GM18508 (cell line): ENCODE results near the gene RELA.

Experiments
- ATAC-seq: cut with Tn5 transposase; IDR thresholded peaks from one replicate; pipeline ENCODE4 v1.9.1; 2021; ENCODE audit warnings: moderate number of reproducible peaks; ENCODE audit not compliant: insufficient read depth, unreplicated experiment

Gene RELA

DNA sequence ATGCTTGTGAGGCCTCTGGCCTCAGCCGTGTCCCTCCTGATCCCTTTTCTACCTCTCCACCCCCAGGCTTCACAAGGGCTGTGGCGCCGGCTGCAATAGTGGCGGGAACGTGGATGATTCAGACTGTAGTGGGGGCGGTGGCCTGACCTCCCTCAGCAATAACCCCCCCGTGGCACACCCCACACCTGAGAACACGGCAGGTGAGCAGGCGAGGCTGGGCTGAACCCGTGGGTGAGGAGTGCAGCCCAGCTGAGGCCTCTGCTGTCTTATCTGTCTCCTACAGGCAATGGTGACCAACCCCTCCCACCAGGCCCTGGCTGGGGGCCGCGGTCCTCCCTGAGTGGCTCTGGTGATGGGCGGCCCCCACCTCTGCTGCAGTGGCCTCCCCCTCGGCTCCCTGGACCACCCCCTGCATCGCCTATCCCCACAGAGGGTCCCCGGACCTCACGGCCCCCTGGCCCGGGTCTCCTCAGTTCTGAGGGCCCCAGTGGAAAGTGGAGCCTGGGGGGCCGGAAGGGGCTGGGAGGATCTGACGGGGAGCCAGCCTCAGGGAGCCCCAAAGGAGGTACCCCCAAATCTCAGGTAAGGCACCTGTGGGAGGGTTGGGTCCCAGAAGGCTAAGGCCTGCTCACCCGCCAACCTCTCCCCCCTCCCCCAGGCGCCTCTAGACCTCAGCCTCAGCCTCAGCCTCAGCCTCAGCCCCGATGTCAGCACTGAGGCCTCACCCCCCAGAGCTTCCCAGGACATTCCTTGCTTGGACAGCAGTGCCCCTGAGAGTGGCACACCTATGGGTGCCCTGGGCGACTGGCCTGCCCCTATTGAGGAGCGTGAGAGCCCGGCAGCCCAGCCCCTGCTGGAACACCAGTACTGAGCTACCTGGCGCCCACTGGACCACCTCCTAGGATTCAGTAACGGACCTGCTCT lies 26.3 kb downstream of the RELA start:
- no peak for ATAC-seq

DNA sequence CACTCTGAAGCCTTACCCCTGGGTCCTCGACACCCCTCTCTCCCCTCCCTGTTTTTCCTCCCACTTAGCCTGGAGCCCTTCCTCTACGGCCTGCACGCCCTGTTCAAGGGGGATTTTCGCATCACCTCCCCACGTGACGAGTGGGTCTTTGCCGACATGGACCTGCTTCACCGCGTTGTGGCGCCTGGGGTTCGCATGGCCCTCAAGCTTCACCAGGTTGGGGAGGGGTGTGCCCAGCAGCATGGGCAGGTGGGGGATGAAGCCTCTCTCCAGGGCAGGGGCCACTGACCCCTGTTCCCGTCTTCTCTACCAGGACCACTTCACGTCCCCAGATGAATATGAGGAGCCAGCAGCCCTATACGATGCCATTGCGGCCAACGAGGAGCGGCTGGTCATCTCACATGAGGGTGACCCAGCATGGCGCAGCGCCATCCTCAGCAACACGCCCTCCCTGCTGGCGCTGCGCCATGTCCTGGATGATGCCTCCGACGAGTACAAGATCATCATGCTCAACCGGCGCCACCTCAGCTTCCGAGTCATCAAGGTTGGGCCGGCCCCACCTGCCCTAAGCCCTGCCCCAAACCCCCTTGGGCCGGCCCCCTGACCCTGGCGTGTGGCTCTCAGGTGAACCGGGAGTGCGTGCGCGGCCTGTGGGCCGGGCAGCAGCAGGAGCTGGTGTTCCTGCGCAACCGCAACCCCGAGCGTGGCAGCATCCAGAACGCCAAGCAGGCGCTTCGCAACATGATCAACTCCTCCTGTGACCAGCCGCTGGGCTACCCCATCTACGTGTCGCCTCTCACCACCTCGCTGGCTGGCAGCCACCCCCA lies 27.6 kb downstream of the RELA start:
- ATAC-seq: no peak

DNA sequence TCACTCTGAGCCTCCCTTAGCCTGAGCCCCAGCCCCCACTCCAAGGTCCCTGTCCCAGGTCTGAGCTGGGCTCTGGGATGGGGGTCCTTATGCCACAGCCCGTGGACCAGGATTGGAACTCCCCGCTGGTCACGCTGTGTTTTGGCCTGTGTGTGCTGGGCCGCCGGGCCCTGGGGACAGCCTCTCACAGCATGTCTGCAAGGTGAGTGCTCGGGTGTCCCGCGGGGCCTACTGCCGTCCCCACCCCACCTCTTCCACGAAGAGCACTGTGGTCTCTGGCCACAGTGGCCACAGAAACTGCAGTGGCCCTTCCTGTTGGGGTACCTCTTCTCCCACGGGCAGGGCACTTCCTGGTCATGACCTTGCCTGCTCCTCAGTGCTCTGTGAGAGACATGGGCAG lies 28.3 kb downstream of the RELA start:
- no peak for ATAC-seq

DNA sequence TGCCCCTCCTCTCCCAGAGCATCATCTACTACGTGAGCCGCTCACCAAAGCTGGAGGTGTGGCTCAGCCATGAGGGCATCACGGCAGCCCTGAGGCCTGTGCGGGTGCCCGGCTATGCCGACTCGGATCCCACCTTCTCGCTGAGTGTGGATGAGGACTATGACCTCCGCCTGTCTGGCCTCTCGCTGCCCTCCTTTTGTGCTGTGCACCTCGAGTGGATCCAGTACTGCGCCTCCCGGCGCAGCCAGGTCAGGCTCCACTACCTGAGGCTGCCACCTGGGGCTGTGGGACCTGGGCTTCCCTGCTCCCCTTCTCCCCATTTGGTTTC lies 28.6 kb downstream of the RELA start:
- ATAC-seq: no peak

DNA sequence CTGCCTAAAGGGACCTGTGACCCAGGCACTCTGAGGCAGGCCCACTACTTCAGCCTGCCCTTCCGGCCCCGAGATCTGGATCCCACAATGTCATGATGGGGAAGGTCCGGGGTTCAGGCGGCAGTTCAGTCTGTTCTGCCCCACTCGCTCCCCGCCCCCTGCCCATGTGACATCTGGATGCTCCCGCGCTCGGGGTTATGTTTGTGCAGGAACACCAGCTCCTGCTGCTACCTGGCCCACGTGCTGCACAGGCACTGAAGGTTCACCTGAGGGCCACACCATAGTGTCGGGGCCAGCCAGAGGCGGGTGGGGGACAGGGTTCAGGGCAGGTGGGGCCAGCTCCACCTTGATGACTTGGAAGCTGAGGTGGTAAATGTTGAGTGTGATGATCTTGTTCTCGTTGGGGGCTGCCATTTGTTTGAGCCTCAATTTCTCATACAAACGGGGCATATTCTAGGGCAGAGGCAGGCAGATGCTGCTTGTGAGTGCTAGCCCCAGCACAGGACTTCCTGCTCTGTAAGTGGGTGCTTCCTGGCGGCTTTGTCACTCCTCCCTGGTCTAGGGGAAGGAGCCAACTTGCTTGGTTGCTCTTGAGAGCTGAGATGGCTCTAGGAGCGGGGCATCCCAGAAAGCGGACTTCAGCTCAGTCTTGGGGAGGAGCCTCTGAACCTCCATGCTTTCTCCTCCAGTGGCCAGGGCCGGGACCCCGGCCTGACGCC lies 29.2 kb downstream of the RELA start:
- ATAC-seq: no peak

DNA sequence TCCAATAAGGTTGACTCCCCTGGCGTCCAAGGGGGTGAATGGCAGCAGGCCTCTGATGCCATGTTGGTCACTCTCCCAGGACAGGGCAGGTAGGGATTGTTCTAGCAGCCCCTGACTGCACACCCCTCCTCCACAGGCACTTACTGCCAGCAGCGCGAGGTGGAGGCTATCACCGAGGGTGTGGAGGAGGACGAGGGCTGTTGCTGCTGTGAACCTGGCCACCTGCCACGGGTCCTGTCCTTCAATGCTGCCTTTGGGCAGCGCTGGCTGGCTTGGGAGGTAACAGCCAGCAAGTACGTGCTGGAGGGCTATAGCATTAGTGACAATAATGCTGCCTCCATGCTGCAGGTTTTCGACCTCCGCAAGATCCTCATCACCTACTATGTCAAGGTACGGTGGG lies 32.5 kb downstream of the RELA start:
- no peak for ATAC-seq

DNA sequence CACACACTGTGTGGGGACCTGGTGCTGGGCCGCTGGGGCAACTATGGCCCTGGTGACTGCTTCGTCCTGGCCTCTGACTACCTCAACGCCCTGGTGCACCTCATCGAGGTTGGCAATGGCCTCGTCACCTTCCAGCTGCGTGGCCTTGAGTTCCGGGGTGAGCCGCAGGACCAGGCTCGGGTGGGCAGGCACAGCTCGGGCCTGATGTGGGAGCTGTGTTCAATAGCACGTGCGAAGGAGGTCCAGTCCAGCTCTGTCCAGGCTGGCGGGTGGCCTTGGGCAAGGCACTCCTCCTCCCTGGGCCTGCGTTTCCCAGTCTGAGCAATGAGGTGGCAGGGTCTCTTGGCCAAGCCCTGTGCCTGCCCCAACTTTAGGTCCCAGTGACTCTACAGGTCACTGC lies 33.1 kb downstream of the RELA start:
- no peak for ATAC-seq

DNA sequence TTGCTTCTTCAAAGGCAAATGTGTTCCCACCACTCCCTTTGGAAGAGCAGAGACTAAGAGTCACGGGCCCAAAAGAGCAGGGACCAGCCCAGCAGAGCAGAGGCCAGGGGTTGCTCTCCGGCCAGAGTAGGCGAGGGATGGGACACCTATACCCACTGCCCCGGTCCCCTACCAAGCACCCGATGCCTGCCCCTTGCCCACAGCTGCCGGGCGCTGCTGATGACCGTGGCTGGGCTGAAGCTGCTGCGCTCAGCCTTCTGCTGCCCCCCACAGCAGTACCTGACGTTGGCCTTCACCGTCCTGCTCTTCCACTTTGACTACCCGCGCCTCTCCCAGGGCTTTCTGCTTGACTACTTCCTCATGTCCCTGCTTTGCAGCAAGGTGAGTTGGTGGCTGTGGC lies 35.5 kb downstream of the RELA start:
- no peak for ATAC-seq

DNA sequence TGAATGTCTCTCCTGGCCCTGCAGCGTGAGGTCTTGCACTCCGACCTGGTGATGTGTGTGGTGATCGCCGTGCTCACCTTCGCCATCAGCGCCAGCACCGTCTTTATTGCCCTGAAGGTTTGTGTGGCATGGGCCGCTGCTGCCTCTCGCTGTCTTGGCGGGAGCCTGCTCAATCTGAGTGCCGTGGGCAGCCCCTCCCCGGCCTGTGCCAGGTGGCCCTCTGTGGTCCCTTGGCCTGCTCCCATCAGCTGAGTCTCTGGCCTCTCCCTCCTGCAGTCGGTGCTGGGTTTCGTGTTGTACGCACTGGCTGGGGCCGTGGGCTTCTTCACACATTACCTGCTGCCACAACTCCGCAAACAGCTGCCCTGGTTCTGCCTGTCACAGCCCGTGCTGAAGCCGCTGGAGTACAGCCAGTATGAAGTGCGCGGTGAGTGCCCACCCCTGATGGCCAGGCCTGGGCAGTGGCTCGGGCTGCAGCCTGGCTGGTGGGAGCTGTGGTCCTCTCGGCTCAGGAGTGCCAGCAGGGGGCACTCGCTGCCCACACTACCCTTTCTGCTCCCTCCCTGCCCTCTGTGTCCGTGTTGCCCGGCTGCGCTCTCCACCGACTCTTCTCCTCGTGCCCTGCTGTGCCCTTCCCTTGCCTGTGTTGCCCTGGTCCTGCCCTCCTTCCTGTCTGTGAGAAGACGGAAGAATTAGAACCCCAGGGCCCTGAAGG lies 36.9 kb downstream of the RELA start:
- ATAC-seq: no peak

DNA sequence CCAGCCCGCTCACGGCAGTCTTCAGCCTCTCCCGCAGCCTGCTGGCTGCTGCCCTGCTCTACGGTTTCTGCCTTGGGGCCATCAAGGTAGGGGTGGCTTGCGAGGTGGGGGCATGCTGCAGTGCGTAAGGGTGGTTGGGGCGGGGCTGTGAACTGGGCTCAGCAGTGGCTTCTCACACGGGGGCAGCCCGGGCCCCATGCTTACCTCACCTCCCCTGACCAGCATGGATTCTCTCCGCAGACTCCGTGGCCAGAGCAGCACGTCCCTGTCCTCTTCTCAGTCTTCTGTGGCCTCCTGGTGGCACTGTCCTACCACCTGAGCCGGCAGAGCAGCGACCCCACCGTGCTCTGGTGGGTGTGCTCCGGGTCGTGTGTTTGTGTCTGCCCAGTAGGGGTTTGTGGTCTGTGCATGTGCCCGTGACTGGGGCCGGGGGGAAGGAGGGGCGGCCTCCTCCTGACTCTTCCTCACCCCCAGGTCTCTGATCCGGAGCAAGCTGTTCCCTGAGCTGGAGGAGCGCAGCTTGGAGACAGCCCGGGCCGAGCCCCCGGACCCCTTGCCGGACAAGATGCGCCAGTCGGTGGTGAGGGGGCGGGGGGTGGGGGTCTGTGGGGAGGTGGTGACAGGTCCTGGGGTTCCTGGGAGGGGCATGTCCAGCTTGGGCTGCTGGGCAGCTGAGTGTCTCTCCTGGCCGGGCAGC lies 37.6 kb downstream of the RELA start:
- no peak for ATAC-seq

DNA sequence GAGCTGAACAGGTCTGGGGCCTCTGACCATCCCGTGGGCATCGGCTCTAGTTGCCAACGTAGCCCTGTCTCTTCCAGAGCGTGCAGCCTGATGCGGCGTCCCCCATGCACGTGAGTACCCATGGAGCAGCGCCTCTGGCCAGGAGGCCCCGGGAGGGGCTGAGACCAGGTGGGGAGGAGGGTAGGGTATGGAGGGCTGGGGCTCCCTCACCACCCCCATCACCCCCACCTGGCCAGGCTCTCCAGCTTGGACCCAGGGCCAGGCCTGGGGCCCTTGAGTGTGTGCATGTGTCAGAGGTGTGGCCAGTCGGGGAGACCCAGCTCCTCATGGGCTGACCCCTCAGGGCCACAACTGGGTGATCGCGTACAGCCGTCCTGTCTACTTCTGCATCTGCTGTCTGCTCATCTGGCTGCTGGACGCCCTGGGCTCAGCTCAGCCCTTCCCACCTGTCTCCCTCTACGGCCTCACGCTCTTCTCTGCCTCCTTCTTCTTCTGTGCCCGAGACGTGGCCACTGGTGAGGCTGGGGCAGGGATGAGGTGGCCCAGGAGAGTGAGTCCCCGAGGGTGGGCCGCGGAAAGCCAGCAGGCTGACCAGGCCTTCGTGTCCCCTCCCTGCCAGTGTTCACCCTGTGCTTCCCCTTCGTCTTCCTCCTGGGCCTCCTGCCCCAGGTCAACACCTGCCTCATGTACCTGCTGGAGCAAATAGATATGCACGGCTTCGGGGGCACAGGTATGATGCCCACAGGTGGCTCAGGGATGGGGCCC lies 38.7 kb downstream of the RELA start:
- no peak for ATAC-seq

DNA sequence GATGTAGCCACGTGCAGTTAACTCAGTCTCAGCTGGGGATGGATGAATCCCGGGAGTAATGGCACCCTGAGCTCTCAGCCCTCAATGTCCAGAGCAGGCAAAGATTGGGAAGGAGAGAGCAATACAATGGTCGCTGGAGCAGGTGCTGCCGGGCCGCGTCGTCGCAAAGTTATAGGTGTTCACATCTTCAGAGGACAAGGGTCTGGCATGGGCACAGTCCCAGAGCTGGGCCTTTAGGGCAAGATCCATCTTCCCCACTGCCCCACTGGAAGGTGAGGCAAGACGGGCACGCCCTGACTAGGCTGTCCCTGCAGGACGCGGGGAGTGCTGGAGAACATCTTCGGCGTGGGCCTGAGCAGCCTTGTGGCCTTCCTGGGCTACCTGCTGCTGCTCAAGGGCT lies 39.5 kb downstream of the RELA start:
- no peak for ATAC-seq

DNA sequence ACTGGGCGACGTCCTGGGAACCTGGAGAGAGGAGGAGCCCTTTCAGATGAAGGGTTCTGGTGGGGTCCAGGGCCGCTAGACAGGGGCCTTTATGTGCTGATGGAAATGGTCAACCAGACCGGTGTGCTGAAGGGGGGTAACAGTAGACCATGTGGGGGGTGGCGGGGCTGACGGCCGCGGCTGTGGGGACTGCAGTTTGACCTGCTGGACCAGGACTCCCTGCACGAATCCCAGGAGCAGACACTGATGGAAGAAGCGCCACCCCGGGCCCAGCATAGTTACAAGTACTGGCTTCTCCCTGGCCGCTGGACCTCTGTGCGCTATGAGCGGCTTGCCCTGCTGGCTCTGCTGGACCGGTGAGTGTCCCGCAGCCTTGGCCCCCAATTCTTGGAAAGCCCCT lies 40.7 kb downstream of the RELA start:
- ATAC-seq: no peak

DNA sequence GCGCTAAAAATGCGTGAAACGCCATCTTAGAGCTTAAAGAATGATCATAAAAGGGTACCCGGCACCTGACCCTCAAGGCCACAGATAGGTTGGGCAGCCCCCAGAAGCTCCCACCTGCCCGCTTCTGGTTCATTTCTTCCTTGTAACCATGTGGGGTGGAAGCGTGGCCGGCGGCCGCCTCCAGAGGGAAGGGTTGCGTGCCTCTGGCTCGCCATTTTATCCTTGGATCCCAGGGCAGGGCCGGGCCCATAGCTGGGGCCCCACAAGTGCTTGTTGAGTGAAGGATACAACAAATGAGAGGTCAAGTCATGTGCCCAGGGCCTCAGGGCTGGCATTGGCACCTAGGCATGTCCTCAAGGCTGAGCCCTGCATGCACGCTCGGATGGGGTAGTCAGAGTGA lies 41.3 kb downstream of the RELA start:
- ATAC-seq: no peak

DNA sequence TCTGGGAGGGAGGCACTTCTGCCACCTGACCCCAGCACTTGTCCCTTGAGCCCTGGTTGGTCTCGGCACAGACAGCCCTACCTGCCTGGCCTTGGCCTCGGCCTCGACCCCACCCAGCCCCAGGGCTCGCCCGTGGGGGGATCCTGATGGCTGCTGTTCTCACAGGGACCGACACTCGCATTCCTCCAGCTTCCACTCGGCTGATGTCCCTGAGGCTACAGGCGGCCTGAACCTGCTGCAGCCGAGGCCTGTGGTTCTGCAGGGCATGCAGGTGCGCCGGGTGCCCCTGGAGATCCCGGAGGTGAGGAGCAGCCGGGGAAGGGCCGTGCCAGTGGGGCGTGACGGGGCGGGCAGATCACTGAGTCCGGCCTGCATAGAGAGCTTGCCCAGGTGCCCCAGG lies 42.0 kb downstream of the RELA start:
- ATAC-seq: no peak

DNA sequence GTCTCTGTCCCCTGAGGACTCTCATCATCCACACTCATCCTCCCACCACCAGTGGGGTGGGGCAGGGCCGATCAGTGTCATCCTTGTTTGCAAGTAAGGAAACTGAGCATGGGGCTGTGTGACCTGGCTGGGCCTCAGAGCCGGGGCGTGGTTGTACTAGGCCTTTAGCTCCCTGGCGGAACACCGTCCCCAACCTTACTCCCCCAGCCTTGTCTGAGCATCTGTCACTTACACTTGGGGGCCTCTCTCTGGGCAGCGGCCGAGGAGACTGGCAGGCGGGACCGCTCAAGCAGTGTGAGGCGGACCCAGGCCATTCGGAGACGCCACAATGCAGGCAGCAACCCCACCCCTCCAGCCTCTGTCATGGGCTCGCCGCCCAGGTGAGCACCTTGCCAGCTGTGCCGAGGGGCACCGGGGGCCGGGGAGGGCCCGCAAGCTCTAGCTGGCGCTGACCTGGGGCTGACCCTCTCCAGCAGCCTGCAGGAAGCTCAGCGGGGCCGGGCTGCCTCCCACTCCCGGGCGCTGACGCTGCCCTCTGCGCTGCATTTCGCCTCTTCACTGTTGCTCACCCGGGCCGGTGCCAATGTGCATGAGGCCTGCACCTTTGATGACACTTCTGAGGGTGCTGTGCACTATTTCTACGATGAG lies 43.3 kb downstream of the RELA start:
- ATAC-seq: no peak

DNA sequence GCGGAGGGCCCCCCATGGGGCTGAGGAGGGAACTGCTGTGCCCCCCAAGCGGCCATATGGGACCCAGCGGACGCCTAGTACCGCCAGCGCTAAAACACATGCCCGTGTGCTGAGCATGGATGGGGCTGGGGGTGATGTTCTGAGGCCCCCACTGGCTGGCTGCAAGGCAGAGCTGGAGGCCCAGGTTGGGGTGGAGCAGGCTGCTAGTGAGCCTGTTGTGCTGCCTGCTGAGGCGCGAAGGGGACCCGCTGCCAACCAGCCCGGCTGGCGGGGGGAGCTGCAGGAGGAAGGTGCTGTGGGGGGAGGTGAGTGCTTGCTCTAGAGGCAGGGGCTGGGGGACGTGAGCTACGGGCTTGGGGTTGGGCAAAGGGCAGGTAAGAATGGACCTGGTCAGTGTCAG lies 44.0 kb downstream of the RELA start:
- no peak for ATAC-seq

DNA sequence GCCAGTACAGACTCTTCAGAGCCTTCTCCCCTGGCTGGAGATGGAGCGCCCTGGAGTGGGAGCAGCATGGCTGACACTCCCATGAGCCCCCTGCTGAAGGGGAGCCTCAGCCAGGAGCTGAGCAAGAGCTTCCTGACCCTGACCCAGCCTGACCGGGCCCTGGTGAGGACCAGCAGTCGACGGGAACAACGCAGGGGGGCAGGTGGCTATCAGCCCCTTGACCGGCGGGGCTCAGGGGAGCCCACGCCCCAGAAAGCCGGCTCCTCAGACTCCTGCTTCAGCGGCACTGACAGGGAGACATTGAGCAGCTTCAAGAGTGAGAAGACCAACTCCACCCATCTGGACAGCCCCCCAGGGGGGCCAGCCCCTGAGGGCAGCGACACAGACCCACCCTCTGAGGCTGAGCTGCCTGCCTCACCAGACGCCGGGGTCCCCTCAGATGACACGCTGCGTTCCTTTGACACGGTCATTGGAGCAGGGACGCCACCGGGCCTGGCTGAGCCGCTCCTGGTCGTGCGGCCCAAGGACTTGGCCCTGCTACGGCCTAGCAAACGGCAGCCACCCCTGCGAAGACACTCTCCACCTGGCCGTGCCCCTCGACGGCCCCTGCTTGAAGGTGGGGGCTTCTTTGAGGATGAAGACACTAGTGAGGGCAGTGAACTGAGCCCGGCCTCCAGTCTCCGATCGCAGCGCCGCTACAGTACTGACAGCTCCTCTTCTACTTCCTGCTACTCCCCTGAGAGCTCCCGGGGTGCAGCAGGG lies 44.5 kb downstream of the RELA start:
- ATAC-seq: no peak
